Mesothelial cell of epicardium (in vitro differentiated cells): ENCODE results near the gene SLCO4A1. TPM values are rescaled to one million over a fixed set of nuclear protein-coding genes. Genes with fewer than 3 reads are reported as not detected.

Source experiments
- DNase-seq, 2 experiments: peaks; one replicate each; pipeline ENCODE4 v3.0.0; 2021; ENCODE audit warnings: low spot score in 2 of 2; ENCODE audit not compliant: unreplicated experiment in 2 of 2
- H3K27ac Mint-ChIP-seq: 2 replicates; pipeline ENCODE4 v1.8.0; 2021; ENCODE audit warnings: mixed read lengths
- H3K27me3 Mint-ChIP-seq: 2 replicates; pipeline ENCODE4 v1.8.0; 2021; ENCODE audit warnings: low read depth, mixed read lengths
- H3K36me3 Mint-ChIP-seq: 2 replicates; pipeline ENCODE4 v1.8.0; 2021; ENCODE audit warnings: mixed read lengths
- H3K4me1 Mint-ChIP-seq: 2 replicates; pipeline ENCODE4 v1.8.0; 2021; ENCODE audit warnings: mixed read lengths
- H3K4me3 Mint-ChIP-seq: 2 replicates; pipeline ENCODE4 v1.8.0; 2021; ENCODE audit warnings: mild to moderate bottlenecking, moderate library complexity, mixed read lengths
- H3K9me3 Mint-ChIP-seq: 2 replicates; pipeline ENCODE4 v1.8.0; 2021; ENCODE audit warnings: mixed read lengths
- total RNA-seq: library from RNA; stranded (reverse); gene quantifications from 3 replicates; pipeline ENCODE4 v1.2.1, GENCODE V29; 2021
- TF ChIP-seq, protein P1 (sequence below): fragments of 200-600 bp; sonication (generic); IDR thresholded peaks from one replicate; pipeline ENCODE4 v1.5.0; 2021; ENCODE audit warnings: antibody characterized with exemption; ENCODE audit not compliant: unreplicated experiment

Gene SLCO4A1
- total RNA-seq, 1 donor from 2014 or later, result 3.7 TPM

DNA sequence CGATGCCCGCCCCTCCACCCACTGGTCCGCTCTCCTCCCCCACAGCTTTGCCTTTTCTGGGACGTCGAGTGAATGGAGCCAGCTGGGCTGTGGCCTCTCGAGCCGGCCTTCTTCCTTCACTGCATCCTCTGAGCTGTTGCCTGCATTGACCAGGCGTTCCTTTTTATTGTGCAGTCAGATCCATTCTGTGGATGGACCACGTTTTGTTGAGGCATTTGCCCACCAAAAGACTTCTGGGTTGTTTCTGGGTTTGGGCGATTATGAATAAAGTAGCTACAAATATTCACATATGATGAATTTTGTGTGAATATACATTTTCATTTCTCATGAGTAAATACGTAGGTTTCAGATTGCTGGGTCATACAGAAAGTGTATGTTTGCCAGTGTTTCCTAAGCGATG is 76.2 kb downstream of the SLCO4A1 start:
- Mint-ChIP-seq H3K4me1 (peaks cover 4% of the 10 kb centered on the region), H3K27ac (no peak overlapping the region), H3K36me3 (peaks cover 3% of the 10 kb centered on the region), H3K4me3 (no peak overlapping the region), H3K27me3 (peaks cover 62% of the 10 kb centered on the region), H3K9me3 (peaks cover 31% of the 10 kb centered on the region)
- DNase-seq, result no peak
- TF ChIP-seq, protein P1, sequence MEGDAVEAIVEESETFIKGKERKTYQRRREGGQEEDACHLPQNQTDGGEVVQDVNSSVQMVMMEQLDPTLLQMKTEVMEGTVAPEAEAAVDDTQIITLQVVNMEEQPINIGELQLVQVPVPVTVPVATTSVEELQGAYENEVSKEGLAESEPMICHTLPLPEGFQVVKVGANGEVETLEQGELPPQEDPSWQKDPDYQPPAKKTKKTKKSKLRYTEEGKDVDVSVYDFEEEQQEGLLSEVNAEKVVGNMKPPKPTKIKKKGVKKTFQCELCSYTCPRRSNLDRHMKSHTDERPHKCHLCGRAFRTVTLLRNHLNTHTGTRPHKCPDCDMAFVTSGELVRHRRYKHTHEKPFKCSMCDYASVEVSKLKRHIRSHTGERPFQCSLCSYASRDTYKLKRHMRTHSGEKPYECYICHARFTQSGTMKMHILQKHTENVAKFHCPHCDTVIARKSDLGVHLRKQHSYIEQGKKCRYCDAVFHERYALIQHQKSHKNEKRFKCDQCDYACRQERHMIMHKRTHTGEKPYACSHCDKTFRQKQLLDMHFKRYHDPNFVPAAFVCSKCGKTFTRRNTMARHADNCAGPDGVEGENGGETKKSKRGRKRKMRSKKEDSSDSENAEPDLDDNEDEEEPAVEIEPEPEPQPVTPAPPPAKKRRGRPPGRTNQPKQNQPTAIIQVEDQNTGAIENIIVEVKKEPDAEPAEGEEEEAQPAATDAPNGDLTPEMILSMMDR, result no peak

DNA sequence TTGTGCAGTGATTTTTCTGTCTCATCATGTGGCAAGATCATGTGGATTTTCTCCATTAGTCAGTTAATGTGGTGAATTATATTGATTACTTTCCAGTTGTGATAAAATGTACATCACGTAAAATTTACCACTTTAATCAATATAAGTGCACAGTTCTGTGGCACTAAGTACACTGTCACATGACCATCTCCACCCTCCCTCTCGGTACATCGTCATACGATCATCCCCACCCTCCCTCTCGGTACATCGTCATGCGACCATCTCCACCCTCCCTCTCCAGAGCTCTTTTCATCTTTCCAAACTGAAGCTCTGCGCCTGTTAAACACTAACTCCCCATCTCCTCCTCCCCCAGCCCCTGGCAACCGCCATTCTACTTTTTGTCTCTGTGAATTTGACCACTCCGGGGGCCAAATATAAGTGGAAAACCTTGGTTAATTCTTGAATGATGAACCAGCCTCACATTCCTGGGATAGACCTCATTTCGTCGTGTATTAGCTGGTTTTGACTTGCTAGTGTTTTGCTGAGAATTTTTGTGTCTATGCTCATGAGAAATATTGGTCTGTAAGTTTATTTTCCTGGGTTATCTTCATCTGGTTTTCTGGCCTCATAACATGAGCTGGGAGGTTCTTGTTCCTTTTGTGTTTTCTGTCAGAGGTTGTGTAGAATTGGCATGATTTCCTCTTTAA is 77.1 kb downstream of the SLCO4A1 start:
- TF ChIP-seq, protein P1, result no peak
- Mint-ChIP-seq H3K36me3 (peaks cover 3% of the 10 kb centered on the region), H3K4me1 (peaks cover 4% of the 10 kb centered on the region), H3K27me3 (peaks cover 57% of the 10 kb centered on the region), H3K9me3 (peaks cover 28% of the 10 kb centered on the region), H3K4me3 (no peak overlapping the region), H3K27ac (no peak overlapping the region)
- DNase-seq, result no peak

Other genes with a start within 250 kb of the SLCO4A1 start
- 22.8 to 23.7 TPM (median 23.6 TPM) in 3 replicates for gene CABLES2, start 235.2 kb upstream of the SLCO4A1 start, total RNA-seq
- 12.3 to 13.5 TPM (median 12.6 TPM) in 3 replicates for gene RBBP8NL, start 215.0 kb upstream of the SLCO4A1 start, total RNA-seq
- 26.0 to 30.0 TPM (median 27.5 TPM) in 3 replicates for gene GATA5, start 166.5 kb upstream of the SLCO4A1 start, total RNA-seq
- gene NTSR1, start 66.3 kb downstream of the SLCO4A1 start, total RNA-seq, result 0.36 to 0.71 TPM (median 0.54 TPM) in 3 replicates
- gene MRGBP, start 154.0 kb downstream of the SLCO4A1 start, total RNA-seq, result 18.4 to 20.8 TPM (median 20.4 TPM) in 3 replicates
- gene OGFR, start 162.3 kb downstream of the SLCO4A1 start, total RNA-seq, result 56.2 to 58.4 TPM (median 56.5 TPM) in 3 replicates
- 573 to 576 TPM (median 576 TPM) in 3 replicates for gene COL9A3, start 174.5 kb downstream of the SLCO4A1 start, total RNA-seq
- gene TCFL5, start 219.3 kb downstream of the SLCO4A1 start, total RNA-seq, result 12.0 to 12.6 TPM (median 12.2 TPM) in 3 replicates